GM21825 (cell line): ENCODE measurements around the gene TMEM144.
"Not testable (repeated sequence)": the region's sequence is repeated elsewhere in the genome, so short reads cannot be mapped to it uniquely, and the experiment has no call there.

Source experiments
- ATAC-seq: cut with Tn5 transposase; IDR thresholded peaks from one replicate; pipeline ENCODE4 v1.9.1; 2021; ENCODE audit warnings: mild to moderate bottlenecking, moderate library complexity; ENCODE audit not compliant: unreplicated experiment

TMEM144 gene

DNA sequence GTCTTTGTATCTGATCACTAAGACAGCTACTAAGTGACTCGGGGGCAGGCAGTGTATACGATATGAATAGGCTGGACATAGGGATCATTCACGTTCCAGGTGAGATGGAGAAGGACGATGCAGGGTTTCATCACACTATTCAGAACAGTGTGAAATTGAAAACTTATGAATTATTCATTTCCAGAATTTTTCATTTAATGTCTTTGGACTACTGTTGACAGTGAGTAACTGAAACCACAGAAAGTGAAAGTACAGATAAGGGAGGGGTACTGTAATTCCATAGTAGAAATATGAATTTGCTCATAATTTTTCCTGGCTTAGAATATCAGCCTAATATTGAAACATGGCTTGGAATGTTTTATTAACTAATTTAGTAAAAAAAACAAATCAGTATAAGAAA is 24.4 kb downstream of the TMEM144 start:
- ATAC-seq, result no peak

DNA sequence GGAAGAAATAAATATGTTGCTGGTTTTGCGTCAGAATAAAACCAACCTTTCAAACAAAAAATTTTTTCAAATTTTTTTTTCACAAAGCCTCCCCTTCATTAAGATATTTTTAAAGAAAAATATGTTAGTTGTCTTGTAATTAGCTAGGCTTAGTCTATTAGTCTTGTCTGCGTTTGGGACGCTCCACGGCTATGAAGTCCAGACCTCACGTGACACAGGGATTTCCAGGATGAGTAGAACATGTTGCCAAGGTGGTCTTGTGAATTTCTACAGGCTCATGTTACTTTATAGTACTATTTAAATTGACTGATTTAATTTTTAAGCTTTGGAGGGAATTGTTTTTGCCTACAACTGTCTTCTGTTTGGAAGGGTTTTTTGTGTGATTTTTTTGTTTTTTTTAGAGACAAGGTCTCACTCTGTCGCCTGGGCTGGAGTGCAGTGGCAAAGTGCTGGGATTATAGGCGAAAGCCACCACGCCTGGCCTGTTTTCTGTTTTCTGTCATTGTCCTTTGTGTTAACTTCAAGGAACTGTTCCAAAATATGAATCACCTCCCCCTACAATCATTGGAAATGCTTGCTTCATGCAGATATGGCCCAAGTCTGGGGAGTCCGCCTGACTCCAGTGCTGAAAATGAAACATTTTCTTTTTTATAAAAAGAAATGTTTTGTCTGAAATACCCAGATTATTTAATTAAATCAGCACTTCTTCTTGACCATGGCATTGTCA is 26.2 kb downstream of the TMEM144 start:
- no peak for ATAC-seq

DNA sequence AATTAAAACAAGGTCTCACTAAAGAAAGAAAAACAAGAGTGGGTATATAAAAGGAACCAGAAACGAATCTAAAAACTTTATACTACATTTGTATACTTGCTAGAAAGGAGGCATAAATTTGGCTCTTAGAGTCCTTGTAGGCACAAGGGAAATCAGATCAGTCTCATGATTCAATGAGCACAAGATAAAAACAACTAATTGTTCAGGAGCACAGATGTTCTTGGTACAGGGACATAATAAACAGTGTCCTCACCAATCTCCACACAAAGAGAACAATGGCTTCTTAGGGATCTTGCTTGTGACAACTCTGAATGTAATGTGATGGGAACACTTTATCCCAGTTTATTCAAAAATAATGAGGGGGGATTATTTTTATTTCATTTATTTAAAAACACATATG is 28.3 kb downstream of the TMEM144 start:
- ATAC-seq, result no peak

GRCh38 chr4:158239196-158239595 is 28.9 kb downstream of the TMEM144 start:
- no peak for ATAC-seq

DNA sequence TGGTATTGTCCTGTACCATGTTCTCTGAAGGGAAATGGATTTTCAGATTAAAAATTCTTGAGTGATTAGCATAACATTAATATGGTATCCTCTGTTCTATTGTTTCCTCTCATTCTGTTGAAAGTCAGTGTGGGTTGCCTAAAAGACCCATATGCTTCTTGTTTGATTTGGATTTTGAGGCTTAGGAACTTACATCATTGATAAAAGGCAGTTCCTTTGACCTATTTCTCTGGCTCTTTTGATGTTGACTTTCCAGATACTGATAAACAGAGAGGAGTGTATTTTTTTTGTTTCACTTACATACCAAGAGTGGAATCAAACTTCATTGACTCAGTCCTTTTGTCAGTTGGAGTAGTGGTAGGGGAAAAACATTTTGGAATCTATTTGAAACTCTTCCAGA is 32.8 kb downstream of the TMEM144 start:
- no peak for ATAC-seq

DNA sequence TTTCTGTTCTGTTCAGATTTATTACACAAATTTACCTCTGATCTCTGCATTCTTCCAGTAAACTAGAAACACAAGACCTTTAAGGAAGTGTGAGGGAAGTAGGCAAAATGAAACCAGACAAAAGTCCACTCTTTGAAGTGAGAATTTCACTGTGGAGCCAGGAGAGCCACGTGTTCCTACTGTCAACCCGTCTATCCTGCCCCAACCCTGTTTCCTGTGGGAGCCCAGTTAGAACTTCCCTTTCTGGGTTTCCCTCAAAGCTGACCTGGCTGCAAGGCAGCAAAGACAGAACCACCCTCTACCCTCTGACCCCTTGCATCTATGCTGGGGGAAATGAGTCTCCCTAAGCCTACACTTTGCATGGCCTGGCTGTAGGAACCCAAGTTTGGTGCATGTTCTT is 40.0 kb downstream of the TMEM144 start:
- no peak for ATAC-seq

GRCh38 chr4:158253350-158253980 is 43.2 kb downstream of the TMEM144 start:
- peak; percentile 74 for ATAC-seq

GRCh38 chr4:158254292-158254691 is 44.0 kb downstream of the TMEM144 start:
- ATAC-seq, result no peak

DNA sequence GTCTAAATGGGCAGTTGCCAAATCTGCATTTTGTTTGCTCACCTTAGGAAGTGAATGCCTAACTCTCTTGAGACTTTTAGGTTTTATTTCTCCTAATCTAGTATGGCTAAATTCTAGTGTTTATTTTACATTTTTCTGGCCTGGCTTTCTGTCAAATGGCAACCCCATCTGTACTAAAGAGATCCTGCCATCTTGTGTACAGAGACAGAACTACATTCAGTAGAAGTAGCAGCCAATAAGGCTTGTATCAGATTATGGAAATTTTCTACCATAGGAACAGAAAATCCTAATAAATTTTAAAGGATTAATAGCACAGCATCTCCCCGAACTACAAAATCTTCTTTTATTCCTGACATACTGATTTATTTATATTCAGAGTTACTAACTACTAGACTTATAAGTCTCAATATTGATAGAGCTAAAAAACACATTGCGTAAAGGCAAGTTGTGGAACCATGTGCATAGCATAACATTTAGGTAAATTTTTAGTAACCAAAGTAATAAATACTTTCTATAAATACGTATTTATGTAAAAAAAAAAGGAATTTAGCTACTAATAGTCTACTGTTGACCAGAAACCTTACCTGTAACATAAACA is 45.5 kb downstream of the TMEM144 start:
- ATAC-seq, result peak; percentile 57

- ATAC-seq, result no peak
These were observed 49.8 kb downstream of the TMEM144 start for GRCh38 chr4:158259955-158260575.

DNA sequence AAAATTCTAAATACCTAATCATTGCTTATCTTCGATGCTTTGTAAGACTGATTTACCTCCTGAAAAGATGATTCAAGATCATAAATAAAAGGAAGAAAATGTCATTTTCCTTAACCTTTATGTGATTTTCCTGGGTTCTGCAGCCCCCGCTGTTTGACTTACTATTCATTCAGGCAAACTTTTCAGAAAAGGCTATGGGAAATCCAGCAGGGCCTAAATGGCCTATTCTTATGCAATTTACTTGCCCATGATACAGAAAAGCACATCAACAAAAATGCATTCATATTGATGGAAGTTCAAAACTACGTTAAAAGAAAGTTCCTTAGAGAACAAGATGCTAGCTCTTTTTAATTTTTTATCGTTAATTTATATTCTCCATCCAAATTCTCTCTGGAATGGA is 51.2 kb downstream of the TMEM144 start:
- no peak for ATAC-seq

GRCh38 chr4:158268553-158268952 is 58.3 kb downstream of the TMEM144 start:
- ATAC-seq, result no peak

DNA sequence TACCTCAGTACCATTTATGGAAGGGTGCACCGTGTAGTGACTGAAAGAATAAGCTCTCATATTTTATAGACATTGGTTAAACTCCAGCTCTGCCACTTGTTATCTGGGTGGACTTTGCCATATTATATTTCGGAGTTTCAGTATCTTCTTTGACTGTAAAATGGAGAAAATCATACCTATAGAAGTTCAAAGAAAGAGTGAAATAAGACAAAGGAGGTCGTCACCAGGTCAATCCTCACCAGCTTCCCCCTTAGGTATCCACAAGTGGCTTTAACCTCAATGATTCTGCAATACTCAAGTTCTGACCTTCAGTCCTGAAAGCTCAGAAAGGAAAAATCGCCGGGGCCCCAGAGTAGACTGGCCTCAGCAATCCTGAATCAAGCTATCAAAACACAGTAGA is 64.3 kb downstream of the TMEM144 start:
- ATAC-seq, result no peak

GRCh38 chr4:158277558-158277957 is 67.3 kb downstream of the TMEM144 start:
- ATAC-seq, result no peak

DNA sequence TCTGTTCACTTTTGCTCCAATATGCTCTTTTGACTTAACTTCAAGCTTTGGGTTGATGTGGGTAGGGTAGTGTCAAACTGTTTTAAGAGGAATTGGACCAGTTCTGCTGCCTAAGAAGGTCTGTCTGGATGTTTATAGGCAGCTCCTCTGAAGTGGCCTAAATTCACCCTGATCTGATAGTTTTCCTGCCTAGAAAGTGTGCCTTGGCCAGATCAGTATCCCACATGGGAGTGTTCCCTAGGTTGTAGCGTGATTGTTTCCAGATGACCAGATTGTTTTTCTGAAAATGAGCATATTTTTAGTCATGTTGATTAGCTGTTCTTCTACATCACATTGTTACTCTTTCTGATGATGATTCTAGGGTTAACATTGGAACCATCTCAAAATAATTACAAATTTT is 68.8 kb downstream of the TMEM144 start:
- not testable (repeated sequence) for ATAC-seq

DNA sequence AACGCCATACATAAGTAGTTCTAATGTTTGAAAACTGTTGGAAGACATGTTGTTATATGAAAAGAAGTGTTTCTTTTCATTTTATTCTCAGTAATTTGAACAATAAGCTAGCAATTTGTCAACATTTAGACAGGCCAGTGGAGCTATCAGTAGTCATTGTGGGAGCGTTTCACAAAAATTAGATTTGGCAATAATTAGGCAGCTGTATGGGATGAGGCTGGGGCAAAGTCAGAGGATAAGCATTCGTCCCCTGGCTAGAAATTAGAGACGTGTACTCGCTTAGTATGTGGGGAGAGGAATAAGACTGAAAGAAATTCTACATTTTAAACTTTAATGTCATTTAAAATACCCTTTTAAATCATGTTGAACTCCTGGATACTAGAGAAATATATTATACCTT is 70.6 kb downstream of the TMEM144 start:
- ATAC-seq, result no peak

- ATAC-seq, result no peak
These were observed 72.0 kb downstream of the TMEM144 start for GRCh38 chr4:158282252-158282651.

DNA sequence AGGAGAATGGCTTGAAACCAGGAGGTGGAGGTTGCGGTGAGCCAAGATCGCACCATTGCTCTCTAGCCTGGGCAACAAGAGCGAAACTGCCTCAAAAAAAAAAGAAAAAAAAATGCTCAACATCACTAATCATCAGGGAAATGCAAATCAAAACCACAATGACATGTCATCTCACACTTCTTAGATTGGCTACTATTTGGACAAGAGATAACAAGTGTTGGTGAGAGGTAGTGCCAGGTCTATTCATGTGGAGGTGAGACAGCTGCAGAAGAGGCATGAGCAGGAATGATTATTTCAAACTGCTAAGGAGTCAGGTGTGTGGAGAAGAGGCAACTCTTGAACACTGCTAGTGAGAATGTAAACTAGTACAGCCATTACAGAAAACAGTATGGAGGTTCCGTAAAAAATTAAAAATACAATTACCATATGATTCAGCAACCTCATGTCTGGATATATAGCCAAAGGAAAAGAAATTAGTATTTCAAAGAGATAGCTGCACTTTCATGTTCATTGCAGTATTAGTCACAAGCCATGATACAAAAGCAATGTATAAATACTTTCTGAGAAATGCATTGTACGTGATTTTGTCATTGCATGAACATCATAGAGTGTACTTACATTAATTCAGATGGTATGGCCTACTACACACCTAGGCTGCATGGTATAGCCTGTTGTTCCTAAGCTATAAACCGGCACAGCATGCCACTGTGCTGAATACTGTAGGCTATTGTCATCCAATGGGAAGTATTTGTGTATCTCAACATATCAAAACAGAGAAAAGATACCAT is 75.3 kb downstream of the TMEM144 start:
- no peak for ATAC-seq

DNA sequence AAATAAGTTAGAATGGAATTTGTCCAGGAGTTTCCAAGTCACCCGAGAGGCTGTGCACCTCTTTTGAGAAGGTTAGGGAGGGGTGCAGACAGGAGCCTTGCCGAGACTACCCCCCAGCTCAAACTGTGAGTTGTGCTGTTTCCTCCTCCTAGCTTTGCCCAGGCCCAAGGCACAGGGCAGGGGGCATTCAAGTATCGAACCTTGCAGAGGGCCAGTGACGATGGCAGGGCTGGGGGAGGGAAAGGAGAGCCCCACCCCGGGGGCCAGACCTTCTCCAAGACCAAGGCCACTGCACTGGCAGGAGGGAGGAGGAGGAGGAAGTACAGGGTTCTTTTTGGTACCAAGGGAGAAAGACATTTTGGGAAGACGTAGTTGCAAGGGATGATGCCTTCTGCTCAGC is 80.6 kb downstream of the TMEM144 start:
- no peak for ATAC-seq

- no peak for ATAC-seq
These were observed 81.2 kb downstream of the TMEM144 start for GRCh38 chr4:158291334-158292055.
